Dermis blood vessel endothelial cell (primary cell): Measurements from ENCODE around the gene METTL15. TPM values are rescaled to one million over a fixed set of nuclear protein-coding genes. Genes with fewer than 3 reads are reported as not detected.
"Not testable (repeated sequence)": the region's sequence is repeated elsewhere in the genome, so short reads cannot be mapped to it uniquely, and the experiment has no call there.

Source experiments
- DNase-seq: peaks from one replicate; pipeline ENCODE4 v3.0.0; 2010
- total RNA-seq: library from RNA; depleted of rRNA; stranded (reverse); fragments of >200 nt; gene quantifications from 2 replicates; pipeline ENCODE4 v1.2.3, GENCODE V29; 2014

The METTL15 gene, protein sequence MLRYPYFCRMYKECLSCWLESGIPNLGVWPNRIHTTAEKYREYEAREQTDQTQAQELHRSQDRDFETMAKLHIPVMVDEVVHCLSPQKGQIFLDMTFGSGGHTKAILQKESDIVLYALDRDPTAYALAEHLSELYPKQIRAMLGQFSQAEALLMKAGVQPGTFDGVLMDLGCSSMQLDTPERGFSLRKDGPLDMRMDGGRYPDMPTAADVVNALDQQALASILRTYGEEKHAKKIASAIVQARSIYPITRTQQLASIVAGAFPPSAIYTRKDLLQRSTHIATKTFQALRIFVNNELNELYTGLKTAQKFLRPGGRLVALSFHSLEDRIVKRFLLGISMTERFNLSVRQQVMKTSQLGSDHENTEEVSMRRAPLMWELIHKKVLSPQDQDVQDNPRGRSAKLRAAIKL
- total RNA-seq = 11.8 and 16.5 TPM in 2 replicates

DNA sequence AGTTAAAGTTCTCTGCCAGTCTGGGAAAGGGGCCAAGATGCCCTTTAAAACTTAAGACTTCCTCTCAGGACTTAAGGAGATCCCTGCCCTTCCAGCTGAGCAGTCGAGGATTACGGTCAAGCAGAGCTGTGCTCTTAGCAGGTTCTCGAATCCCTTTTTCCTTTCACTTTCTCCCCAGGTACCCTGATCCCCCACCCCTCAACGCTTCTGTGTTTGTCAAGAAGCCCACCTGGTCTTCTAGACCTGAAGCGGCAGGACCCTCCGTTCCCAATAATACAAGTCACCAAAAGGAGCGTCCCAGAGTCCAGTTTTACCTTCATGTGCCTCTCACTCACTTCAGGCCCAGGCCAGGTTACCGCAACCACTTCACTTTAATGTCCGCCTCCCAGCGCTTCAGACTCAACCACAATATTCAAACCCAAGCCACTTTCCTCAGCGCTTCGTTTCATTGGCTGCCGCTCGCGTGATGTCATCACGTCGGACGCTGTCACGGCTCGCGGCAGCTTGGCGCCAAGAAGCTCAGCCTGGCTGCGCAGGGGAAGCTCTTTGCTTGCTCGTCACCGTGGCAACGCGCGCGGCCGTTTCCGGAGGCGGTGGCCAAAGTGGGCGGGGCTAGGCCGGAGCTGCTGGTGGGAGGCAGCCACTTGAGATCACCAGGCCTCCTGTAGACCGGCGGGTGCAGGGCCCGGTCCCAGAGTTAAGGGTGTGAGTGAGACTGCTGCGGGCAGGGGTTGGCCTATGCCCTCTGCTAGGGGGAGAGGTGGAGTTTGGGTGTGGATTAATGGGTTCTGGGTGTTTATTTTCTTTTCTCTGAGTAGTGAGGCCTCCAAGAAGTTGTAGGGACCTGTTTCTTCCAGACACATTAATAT, at the start of gene METTL15, which contains the start of gene KIF18A:
METTL15 (plus strand) TSS at position 639 of the 869 bp plus-strand sequence. CDS start 4,947 bp downstream, outside the sequence.
KIF18A (minus strand) TSS at position 407 of the 869 bp plus-strand sequence. CDS start 10,209 bp downstream, outside the sequence.
- DNase-seq = peak; percentile 100

DNA sequence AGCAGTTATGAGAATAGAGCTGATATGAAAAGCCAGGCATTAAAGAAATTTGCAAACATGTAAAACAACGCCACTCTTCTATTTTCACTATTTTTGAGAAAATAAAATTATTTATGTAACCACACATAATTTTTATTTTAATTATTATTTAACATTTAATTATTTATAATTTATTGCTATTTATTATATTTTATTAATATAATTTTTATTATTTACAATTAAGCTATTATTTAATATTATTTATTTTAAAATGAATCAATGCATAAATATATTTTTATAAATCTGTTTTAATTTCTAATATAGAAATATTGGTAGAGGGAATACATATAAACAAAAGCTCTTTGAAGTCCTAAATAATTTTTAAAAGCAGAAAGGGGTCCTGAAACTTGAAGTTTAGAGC, 36.9 kb upstream of the METTL15 start:
- DNase-seq = no peak

DNA sequence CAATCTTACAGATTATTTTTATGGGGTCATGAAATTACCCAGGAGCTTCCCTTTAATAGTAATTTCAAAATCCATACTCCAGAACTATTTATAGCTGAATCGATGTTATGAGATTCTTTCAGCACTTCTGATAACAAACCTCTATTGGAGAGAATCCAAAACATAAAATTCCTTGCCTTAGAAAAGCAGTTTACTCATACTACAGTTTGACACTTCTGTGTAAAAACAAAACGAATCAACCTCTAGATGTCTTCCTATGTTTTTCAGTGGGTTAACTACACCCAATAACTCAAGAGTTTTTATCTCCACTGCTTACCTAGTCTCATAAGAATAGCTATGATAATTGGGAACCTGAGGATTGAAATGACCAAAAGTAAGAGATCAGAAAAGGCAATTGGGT, 35.9 kb upstream of the METTL15 start:
- DNase-seq = peak; percentile 19

DNA sequence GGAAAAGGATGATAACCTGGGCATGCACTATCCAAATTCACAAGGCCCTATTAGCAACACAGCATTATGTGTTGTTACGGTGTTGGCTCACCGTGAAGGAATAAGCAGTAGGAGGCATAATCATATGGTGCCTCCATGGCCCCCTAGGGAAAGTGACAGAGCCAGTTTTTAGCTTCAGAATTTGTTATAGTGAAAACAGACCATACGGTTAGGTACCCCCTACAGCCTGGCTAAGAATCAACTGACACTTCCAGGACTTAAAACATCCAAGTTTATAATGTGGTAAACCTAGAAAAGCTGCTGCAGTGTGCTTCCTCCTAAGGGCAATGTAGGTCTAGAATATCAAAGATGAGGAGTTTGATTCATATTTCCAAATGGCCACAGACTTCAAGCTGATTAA, 30.7 kb upstream of the METTL15 start:
- no peak for DNase-seq

DNA sequence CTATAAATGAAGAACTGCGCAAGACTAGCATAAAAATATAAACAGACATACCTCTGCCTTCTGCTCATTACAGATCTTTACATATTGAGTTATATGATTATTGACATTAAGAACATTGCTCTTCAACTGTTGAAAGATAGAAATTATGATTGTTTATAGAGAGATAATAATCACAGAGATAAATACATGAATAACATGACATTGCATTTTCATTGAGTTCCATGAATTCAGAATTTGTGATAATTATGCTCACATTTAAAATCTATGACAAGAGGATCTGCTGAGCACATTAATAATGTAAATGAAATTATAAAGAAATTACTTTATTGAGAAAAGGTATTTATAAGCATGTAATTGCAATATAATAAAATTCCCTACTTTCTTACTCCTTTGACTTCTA, 25.1 kb upstream of the METTL15 start:
- no peak for DNase-seq

DNA sequence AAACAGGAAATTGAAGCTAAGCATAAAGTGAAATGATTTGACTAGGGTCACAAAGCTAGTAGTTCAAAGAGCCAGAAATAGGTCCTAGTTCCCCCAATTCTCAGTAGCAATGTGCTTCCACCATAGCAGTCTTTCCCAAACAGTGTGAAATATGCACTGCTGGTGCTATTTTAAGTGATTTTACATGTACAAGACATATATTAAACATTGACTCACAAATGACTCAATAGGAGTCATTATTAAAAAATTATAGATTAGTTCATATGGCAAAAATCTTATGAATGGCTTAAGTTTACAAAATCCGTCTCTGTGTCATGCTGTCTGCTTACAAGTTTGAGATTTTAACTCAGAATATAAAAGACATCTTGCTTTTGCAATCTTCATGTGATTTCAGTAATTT, 21.6 kb upstream of the METTL15 start:
- no peak for DNase-seq

DNA sequence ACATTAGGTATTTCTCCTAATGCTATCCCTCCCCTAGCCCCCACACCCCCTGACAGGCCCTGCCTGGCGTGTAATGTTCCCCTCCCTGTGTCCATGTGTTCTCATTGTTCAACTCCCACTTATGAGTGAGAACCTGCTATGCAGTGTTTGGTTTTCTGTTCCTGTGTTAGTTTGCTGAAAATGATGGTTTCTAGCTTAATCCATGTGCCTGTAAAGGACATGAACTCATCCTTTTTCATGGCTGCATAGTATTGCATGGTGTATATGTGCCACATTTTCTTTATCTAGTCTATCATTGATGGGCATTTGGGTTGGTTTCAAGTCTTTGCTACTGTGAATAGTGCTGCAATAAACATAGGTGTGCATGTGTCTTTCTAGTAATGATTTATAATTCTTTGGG, 21.0 kb upstream of the METTL15 start:
- DNase-seq = not testable (repeated sequence)

DNA sequence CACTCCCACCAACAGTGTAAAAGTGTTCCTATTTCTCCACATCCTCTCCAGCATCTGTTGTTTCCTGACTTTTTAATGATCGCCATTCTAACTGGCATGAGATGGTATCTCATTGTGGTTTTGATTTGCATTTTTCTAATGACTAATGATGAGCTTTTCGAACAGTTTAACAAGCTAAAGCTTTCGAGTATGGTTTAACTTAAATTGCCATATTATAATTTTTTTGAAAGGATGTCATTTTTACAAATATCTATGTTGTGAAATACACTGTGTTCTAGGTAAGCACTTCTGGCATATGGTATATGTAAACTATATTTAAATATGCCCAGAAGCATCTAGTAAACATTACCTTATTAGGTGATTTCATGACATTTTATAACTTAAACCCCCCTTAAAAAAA, 20.5 kb upstream of the METTL15 start:
- not testable (repeated sequence) for DNase-seq

DNA sequence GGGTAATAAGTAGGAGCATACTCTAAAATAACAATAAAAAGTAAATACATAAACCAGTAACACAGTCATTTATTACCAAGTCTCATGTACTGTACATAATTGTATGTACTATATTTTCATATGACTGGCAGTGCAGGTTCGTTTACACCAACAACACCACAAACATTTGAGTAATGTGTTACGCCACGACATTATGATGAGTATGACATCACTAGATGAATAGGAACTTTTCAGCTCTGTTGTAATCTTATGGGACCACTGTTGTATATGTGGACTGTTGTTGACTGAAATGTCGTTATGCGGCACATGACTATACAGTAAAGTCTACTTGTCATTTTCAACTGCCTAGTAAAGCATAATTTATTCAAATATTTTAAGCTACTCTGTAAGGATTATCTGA, 18.8 kb upstream of the METTL15 start:
- DNase-seq = no peak

DNA sequence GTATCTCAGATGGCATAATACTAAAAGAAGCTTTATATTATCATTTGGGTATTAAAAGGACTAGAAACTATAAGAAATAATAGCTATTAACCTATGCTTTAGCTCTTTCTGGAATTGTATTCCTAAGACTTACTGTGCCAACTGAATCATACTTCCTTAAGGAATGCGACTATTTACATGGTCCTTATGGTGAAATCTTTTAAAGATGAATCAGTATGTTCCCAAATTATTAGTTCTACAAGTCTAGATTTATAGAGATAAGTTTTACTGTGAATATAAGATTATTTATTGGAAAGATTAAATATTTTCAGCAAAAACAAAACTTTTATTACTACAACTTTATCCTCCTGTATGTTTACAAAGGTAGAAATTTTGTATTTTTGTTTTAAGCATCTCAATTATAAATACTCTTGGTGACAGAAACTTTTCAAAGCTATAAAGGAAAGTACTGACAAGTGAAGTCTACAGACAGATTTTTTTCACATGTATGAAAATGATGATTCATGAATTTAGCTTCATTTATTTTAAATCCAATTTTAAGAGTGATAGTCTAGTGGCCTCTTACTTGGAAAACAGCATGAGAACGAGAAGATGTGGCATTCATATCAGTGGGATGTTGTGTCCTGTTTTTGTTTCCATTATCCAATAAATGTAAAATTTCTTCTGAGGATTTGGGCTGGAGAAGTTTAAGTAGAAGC, 18.0 kb upstream of the METTL15 start:
- DNase-seq = peak; percentile 45

DNA sequence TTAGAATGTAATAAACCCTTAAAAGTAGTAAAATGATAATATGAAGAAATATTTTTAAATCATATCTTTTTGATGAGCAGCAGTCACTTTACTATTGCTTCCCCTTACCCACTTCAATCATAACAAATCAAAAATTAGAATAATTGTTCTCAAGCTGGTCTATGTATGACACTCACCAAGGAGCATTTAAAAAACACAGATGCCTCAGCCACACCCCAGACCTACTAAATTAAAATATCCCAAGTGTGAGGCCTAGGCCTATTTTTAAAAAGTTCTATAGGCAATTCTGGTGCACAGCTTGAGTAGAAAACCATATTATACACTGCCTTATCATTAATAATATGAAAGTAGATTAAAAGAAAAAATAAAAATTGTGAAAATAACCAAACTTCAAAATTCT, 15.4 kb upstream of the METTL15 start:
- no peak for DNase-seq

DNA sequence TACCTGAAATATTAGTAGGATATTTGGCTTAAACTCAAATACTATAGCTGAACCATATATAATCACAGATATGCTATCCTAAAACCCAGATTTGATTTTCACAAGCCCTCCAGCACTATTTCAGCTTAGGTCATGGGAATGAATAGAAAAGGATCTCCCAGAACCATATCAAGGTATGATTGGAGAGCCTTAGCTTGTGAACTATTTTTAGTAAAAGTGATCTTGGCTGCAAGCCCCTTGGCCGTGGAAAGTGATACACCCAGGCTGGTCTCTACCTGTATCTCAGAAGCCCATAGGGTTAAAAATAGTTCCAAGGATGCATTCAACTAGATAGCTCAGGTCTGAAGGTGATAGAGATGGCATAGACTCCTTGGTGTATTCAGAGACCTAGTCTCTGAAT, 9.9 kb upstream of the METTL15 start:
- DNase-seq = no peak

DNA sequence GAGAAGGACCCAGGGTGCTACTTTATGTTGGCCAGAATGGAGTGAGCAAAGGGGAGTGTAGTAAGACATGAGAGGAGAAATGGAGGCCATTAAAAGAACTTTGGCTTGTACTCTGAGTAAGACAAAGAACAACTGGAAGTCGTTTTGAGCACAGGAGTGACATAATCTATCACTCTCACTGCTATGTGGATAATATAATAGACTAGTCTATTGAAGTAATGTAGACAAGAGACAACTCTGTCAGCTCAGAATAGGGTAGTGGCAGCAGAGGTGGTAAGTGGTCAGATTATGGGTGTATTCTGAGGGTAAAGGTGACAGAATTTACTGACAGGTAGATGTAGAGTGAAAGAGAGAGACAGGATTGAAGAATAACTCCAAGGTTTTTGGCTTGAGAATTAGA, 8.5 kb upstream of the METTL15 start:
- no peak for DNase-seq

DNA sequence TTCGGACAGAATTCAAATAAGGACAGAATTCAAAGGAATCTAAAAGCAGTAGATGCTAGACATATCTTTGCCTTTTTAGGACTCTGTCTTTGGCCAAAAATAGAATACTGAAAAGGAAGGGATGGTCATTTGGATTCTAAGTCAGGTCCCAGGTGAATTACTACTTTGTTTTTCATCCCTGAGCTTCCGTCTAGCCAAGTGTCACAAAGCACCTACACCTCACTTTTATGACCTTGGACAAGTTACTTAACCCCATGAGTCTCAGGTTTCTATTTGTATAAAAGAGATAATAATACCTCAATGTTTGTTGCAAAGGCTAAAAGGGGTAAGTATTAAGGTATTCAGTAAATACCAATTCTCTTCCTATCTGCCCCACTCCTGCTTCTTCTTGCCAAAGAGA, 7.5 kb upstream of the METTL15 start:
- DNase-seq = no peak

DNA sequence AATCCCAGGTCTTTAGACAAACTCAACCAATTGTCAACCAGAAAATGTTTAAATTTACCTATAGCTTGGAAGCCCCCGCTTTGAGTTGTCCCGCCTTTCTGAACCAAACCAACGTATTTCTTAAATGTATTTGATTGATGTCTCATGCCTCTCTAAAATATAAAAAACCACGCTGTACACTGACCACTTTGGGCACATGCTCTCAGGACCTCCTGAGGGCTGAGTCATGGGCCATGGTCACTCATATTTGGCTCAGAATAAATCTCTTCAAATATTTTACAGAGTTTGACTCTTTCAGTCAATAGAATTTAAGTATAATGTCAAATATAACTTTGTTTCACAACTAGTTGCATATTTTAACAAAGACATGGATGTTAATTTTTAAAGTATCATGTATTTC, 5.9 kb upstream of the METTL15 start:
- DNase-seq = not testable (repeated sequence)

DNA sequence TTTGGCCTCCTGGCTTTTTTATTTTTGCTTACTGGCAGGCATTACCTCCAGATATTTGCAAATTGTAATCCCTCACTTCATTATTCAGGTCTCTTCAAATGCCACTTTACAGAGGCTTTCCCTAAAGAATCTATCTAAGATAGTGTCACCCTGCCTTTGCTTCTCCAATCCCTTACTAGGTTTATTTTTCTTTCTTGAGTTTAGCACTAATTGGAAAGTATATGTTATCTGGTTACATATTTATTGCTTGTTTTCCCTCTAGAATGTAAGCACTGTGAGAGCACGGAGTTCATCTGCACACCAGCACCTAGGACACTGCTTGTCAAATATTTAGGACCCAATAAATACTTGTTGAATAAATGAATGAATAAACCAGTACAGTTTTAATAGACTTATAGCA, 3.8 kb upstream of the METTL15 start:
- DNase-seq = no peak

DNA sequence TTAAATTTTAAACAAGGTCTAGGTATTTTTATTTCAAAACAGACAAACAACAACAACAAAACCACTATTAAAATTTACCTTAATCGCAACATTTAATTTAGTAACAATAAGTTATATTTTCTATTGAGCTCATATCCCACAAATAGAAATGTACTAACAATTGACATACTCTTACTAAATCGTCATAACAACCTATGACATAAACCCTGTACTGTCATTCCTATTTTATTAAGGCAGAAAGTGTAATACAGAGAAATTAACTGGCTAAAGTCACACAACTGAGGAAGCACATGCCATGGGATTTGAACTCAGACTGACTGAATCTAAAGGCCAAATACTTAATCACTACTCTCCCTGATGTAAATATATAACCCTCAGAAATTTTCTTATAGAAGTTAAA, 3.2 kb upstream of the METTL15 start:
- DNase-seq = no peak

DNA sequence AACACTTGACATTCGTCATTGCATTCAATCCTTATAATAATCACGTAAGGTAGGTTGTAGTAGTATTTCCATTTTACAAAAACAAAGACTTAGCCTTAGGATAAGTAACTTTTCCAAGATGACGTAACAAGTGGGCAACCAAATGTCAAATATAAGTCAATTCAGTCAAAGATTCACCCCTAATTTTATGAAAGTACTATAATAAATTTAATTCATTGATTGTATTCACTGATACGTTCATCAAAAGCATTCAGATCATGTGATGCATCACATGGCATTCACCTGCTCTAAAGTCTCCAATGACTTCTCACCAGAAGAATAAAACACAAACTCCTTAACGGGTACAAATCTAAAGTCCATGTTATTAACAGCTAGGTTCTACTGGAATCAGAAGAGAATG, 2.3 kb upstream of the METTL15 start:
- no peak for DNase-seq

DNA sequence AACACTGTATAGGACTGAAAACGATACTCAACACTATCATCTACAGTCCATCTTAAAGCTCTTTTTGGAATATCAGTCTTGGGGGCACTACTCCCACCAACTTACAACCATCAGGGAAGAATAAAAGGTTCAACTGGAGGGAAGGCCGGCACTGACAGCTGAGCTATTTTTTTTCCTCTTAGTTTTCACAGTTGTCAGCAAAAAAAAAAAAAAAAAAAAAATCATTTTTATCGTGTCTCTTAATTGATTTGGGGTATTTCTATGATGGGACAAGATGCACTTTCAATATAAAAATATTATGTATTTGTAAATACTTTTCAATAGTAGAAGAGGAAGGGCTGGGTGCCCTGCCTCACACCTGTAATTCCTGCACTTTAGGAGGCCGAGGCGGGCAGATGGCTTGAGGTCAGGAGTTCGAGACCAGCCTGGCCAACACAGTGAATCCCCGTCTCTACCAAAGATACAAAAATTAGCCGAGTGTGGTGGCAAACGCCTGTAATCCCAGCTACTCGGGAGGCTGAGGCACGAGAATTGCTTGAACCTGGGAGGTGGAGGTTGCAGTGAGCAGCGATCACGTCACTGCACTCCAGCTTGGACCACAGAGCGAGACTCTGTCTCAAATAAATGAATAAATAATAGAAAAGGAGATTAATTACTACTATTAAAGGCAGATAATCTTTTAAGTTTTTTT, 1.7 kb upstream of the METTL15 start:
- DNase-seq = no peak

DNA sequence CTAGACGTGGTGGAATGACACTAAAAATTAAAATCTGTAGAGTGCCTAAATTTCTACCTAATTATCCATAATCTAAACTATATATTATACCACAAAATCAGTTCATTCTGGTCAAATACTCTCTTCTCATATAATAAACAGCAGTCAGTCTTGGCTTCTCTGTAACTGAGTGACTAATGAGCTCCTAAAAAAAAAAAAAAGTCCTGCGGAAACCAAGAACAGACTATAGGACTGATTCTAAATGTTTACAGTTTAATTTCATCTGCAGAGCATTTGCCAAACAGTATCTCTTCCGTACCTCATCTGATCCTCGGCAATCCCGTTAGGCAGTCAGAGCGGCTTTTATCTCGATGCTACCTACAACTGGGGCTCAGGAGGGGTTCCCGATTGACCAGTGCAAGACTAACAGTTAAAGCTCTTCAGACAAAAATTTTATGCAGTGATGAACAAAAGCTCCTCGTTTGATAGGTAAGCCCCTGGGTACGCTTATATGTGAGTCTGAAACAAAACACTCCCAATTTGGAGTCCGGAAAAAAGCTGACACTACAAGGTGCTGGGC, 918 bp upstream of the METTL15 start:
- DNase-seq = no peak

DNA sequence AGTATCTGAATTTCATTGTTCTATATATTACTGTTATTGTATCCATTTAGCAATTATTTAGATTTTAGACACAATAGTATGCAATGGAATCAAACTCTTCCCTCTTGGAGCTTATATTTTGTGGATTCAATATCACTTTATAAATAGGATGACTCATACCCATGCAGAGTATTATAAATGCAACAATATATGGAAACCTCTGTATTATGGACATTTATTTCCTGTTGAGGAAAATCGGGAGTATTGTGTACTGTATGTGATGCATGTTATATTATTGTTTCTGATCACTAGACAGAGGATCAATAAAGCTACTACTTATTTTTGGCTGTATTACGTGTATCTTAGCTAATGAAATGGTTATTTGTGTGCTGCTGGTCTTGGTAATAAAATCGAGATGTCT, 770 bp downstream of the METTL15 start:
- DNase-seq = peak; percentile 22
